H1 (cell line): Measurements from ENCODE around the gene SPSB3. TPM values are rescaled to one million over a fixed set of nuclear protein-coding genes. Genes with fewer than 3 reads are reported as not detected.

Source experiments
- CTCF ChIA-PET: fragments of 300-600 bp; sonication (Branson Sonifier 250); formaldehyde crosslinking; loops from one replicate; lab custom pipeline; 2021; ENCODE audit not compliant: partially characterized antibody; lab: Charles Lee
- POLR2A ChIA-PET: fragments of 300-600 bp; sonication (Branson Sonifier 250); formaldehyde crosslinking; loops from one replicate; lab custom pipeline; 2021; ENCODE audit warnings: inconsistent platforms; ENCODE audit not compliant: partially characterized antibody; lab: Charles Lee
- DNase-seq, 2 experiments: peaks; one replicate each; pipeline versions ENCODE4 v3.0.0 to v3.0.0-alpha.2; 2010 to 2022; ENCODE audit warnings: low spot score in 2 of 2, low read depth in 1 of 2, mixed read lengths in 1 of 2
- FAIRE-seq: peaks from 2 replicates; lab custom pipeline; 2011; peaks lifted over from hg19 to GRCh38; lab: Jason Lieb, UNC
- H2AFZ ChIP-seq: 2 replicates; pipeline ENCODE4 v1.8.1; 2012; ENCODE audit warnings: low read length, inconsistent platforms
- H2AK5ac ChIP-seq: 2 replicates; pipeline ENCODE4 v1.6.1; 2013; ENCODE audit warnings: low read depth, low read length
- H2BK120ac ChIP-seq: replicated peaks from 2 replicates; pipeline ENCODE3; 2013; ENCODE audit warnings: low read depth, low read length, inconsistent platforms
- H2BK12ac ChIP-seq: 2 replicates; pipeline ENCODE4 v1.6.1; 2013; ENCODE audit warnings: low read depth, low read length
- H2BK15ac ChIP-seq: 2 replicates; pipeline ENCODE4 v1.6.1; 2013; ENCODE audit warnings: low read length
- H2BK20ac ChIP-seq: 2 replicates; pipeline ENCODE4 v1.6.1; 2013; ENCODE audit warnings: low read length
- H2BK5ac ChIP-seq: 2 replicates; pipeline ENCODE4 v1.6.1; 2013; ENCODE audit warnings: low read depth, low read length
- H3K14ac ChIP-seq: 2 replicates; pipeline ENCODE4 v1.6.1; 2013; ENCODE audit warnings: inconsistent platforms; ENCODE audit not compliant: insufficient read length
- H3K18ac ChIP-seq: 2 replicates; pipeline ENCODE4 v1.6.1; 2013; ENCODE audit warnings: low read length; ENCODE audit errors: extremely low read depth
- H3K23ac ChIP-seq: 2 replicates; pipeline ENCODE4 v1.6.1; 2013; ENCODE audit warnings: inconsistent platforms; ENCODE audit not compliant: insufficient read length
- H3K23me2 ChIP-seq: 2 replicates; pipeline ENCODE4 v1.6.1; 2013; ENCODE audit warnings: low read depth, low read length
- H3K27ac ChIP-seq: 2 replicates; pipeline ENCODE4 v1.6.1; 2011; ENCODE audit warnings: low read depth, low read length, inconsistent platforms
- H3K27me3 ChIP-seq, 4 experiments: replicated peaks in 1 of 4; 1 replicate in 1 of 4; 2 replicates in 3 of 4; pipeline versions ENCODE4 v1.6.1 to v1.8.1; 2011 to 2013; ENCODE audit warnings: low read length in 3 of 4, mild to moderate bottlenecking in 3 of 4, inconsistent platforms in 2 of 4, mixed read lengths in 2 of 4, moderate library complexity in 1 of 4; ENCODE audit not compliant: control insufficient read depth in 3 of 4, insufficient read depth in 3 of 4; ENCODE audit errors: extremely low read depth in 1 of 4
- H3K36me3 ChIP-seq, 4 experiments: 2 replicates each; pipeline versions ENCODE4 v1.6.1 to v1.8.1; 2011 to 2013; ENCODE audit warnings: mild to moderate bottlenecking in 4 of 4, low read length in 3 of 4, moderate library complexity in 2 of 4, control low read depth in 1 of 4, inconsistent platforms in 1 of 4; ENCODE audit not compliant: insufficient read depth in 4 of 4, control insufficient read depth in 2 of 4
- H3K4ac ChIP-seq: replicated peaks from 2 replicates; pipeline ENCODE3; 2013; ENCODE audit warnings: low read length, low read depth, mixed read lengths, inconsistent platforms; ENCODE audit not compliant: insufficient read length
- H3K4me1 ChIP-seq, 4 experiments: replicated peaks in 1 of 4; 1 replicate in 1 of 4; 2 replicates in 3 of 4; pipeline versions ENCODE4 v1.6.1 to v1.8.1; 2011 to 2013; ENCODE audit warnings: low read length in 3 of 4, inconsistent platforms in 2 of 4, mixed read lengths in 1 of 4; ENCODE audit not compliant: insufficient read depth in 4 of 4, control insufficient read depth in 3 of 4
- H3K4me2 ChIP-seq, 2 experiments: 2 replicates each; pipeline versions ENCODE4 v1.6.1 to v1.8.1; 2011 to 2013; ENCODE audit warnings: low read depth in 2 of 2, low read length in 2 of 2, control low read depth in 1 of 2, inconsistent platforms in 1 of 2, mild to moderate bottlenecking in 1 of 2; ENCODE audit not compliant: insufficient read depth in 1 of 2
- H3K4me3 ChIP-seq, 4 experiments: fragments of 200-600, 300-600 bp in 1 of 4; sonication (generic), shearing (Covaris generic), sonication (Bioruptor Twin) in 1 of 4; 2 replicates each; pipeline versions ENCODE4 v1.5.1 to v1.8.1; 2011 to 2016; ENCODE audit warnings: low read length in 4 of 4, low read depth in 3 of 4, control low read depth in 2 of 4, inconsistent platforms in 2 of 4, mild to moderate bottlenecking in 2 of 4, mixed read lengths in 1 of 4, moderate library complexity in 1 of 4; ENCODE audit not compliant: insufficient read depth in 2 of 4; ENCODE audit errors: extremely low read depth in 1 of 4
- H3K56ac ChIP-seq: replicated peaks from 2 replicates; pipeline ENCODE3; 2013; ENCODE audit warnings: low read depth, mild to moderate bottlenecking, mixed read lengths, low read length, inconsistent platforms; ENCODE audit not compliant: insufficient read length
- H3K79me1 ChIP-seq: 2 replicates; pipeline ENCODE4 v1.6.1; 2013; ENCODE audit warnings: low read depth, low read length, control low read depth
- H3K79me2 ChIP-seq, 2 experiments: 2 replicates each; pipeline versions ENCODE4 v1.6.1 to v1.8.1; 2012 to 2013; ENCODE audit warnings: low read length in 2 of 2, mild to moderate bottlenecking in 2 of 2, inconsistent platforms in 1 of 2; ENCODE audit not compliant: insufficient read depth in 2 of 2, control insufficient read depth in 1 of 2
- H3K9ac ChIP-seq, 4 experiments: replicated peaks in 1 of 4; 1 replicate in 1 of 4; 2 replicates in 3 of 4; pipeline versions ENCODE4 v1.6.1 to v1.8.1; 2011 to 2013; ENCODE audit warnings: low read depth in 3 of 4, low read length in 3 of 4, control low read depth in 2 of 4, mild to moderate bottlenecking in 2 of 4, moderate library complexity in 2 of 4, inconsistent platforms in 1 of 4; ENCODE audit errors: extremely low read depth in 1 of 4
- H3K9me3 ChIP-seq, 2 experiments: 2 replicates each; pipeline versions ENCODE4 v1.6.1 to v1.8.1; 2012 to 2013; ENCODE audit warnings: mild to moderate bottlenecking in 2 of 2, moderate library complexity in 2 of 2, control low read depth in 1 of 2, inconsistent platforms in 1 of 2, low read depth in 1 of 2, low read length in 1 of 2, mixed read lengths in 1 of 2; ENCODE audit not compliant: insufficient read depth in 2 of 2
- H4K20me1 ChIP-seq, 2 experiments: replicated peaks in 1 of 2; 2 replicates each; pipeline versions ENCODE3 to v1.8.1; 2011 to 2013; ENCODE audit warnings: inconsistent platforms in 2 of 2, low read length in 2 of 2, mild to moderate bottlenecking in 1 of 2; ENCODE audit not compliant: insufficient read depth in 2 of 2, control insufficient read depth in 1 of 2
- H4K5ac ChIP-seq: 2 replicates; pipeline ENCODE4 v1.6.1; 2013; ENCODE audit warnings: low read length, low read depth, mixed read lengths, inconsistent platforms; ENCODE audit not compliant: insufficient read length
- H4K8ac ChIP-seq: 2 replicates; pipeline ENCODE4 v1.8.0; 2013; ENCODE audit warnings: mild to moderate bottlenecking, moderate library complexity, low read length, inconsistent platforms; ENCODE audit not compliant: insufficient read depth; ENCODE audit errors: extremely low read depth
- H4K91ac ChIP-seq: replicated peaks from 2 replicates; pipeline ENCODE3; 2013; ENCODE audit warnings: low read length, mixed read lengths, inconsistent platforms; ENCODE audit not compliant: insufficient read length
- POLR2AphosphoS5 ChIP-seq: IDR thresholded peaks from 2 replicates; pipeline ENCODE4 v1.6.1; 2011; ENCODE audit warnings: low read depth, low read length
- POU5F1 ChIP-seq: IDR thresholded peaks from 2 replicates; pipeline ENCODE4 v1.6.1; 2011; ENCODE audit warnings: low read depth, mild to moderate bottlenecking, low read length, moderate library complexity
- SAP30 ChIP-seq: fragments of 300-600 bp; sonication (generic); IDR thresholded peaks from 2 replicates; pipeline ENCODE4 v1.7.1; 2012; ENCODE audit warnings: low read length, moderate library complexity, mild to moderate bottlenecking, inconsistent platforms; ENCODE audit not compliant: insufficient read depth, insufficient replicate concordance
- WGBS, 2 experiments: shearing (Covaris generic) in 1 of 2; methylation state at CpG; one replicate each; pipeline versions ENCODE4 v1.1.6 to v1.1.7; 2013 to 2015; ENCODE audit warnings: low lambda C conversion rate in 2 of 2, mixed read lengths in 2 of 2, inconsistent platforms in 1 of 2, low coverage in 1 of 2, missing lambda C conversion rate in 1 of 2; ENCODE audit not compliant: insufficient replicate concordance in 2 of 2, insufficient coverage in 1 of 2, insufficient read length in 1 of 2; ENCODE audit errors: extremely low coverage in 1 of 2, missing lambda C conversion rate in 1 of 2; 5-methylcytosine and 5-hydroxymethylcytosine counted together
- polyA plus RNA-seq, 7 experiments: library from polyadenylated mRNA; depleted of rRNA in 3 of 7; stranded (reverse) in 5 of 7; unstranded in 2 of 7; fragments of >200 nt in 5 of 7; fragments of 200-250 nt in 2 of 7; gene quantifications; 1 replicate in 5 of 7; 2 replicates in 1 of 7; 4 replicates in 1 of 7; pipeline versions ENCODE4 v1.2.1 to v1.2.3, GENCODE V29; 2011 to 2013; ENCODE audit warnings: missing spikeins in 2 of 7, mixed read lengths in 2 of 7
- total RNA-seq: library from RNA; stranded (reverse); fragmentation: NEBNext Ultra II Directional; extraction: Animal tissue kit (Norgen Biotek cat#: 25700); gene quantifications from 2 replicates; pipeline ENCODE4 v1.2.1, GENCODE V29; 2021

The SPSB3 gene
- total and polyA plus RNA-seq, 2 of the 8 experiments (the other 6 are each of a cell fraction or from before 2014, with no cell fraction given): 22.5 to 37.8 TPM

GRCh38 chr16:1778200-1779179 lies 3.9 kb downstream of the SPSB3 start:
- Histone ChIP-seq H3K27ac (no peak overlapping the region), H4K20me1 (peaks cover 0 to 33% of the 10 kb centered on the region in 2 experiments), H2BK20ac (no peak overlapping the region), H4K5ac (no peak overlapping the region), H3K18ac (no peak overlapping the region), H2BK120ac (no peak overlapping the region)
- WGBS, 2 experiments: 93% methylated on average over 25 of the region's 34 CpGs; no CpG with 5 or more reads in 1 of the 2 experiments
- TF ChIP-seq POU5F1 (no peak), SAP30 (no peak), POLR2AphosphoS5 (peak; percentile 22)
- TF ChIP-seq, all 59 proteins: peak for 1
- no peak overlapping the region for H2BK15ac ChIP-seq
- no peak overlapping the region for H3K56ac ChIP-seq
- peaks cover 0 to 13% of the 10 kb centered on the region in 2 experiments; a peak in 1 of 4 replicates for H3K79me2 ChIP-seq
- H3K23me2 ChIP-seq: peaks cover 7% of the 10 kb centered on the region
- no peak overlapping the region for H2BK5ac ChIP-seq
- peak in 1 of 2 experiments; percentile 43 for DNase-seq
- H3K27me3 ChIP-seq: no peaks in the 10 kb centered on the region
- no peak overlapping the region for H2AK5ac ChIP-seq
- CTCF ChIA-PET: interaction anchor here (0.6 to 1.2 kb wide), 6 partner anchors 24 to 414 kb away, joined by 3 to 4 read pairs (median 3); no protein-coding TSS in a partner anchor
- POLR2A ChIA-PET: interaction anchor here (0.9 to 12.0 kb wide), 9 partner anchors 10 to 431 kb away, joined by 3 to 246 read pairs (median 5); partner anchors contain the start of genes EME2, GFER, IGFALS and MRPS34
- peaks cover 9% of the 10 kb centered on the region for H3K79me1 ChIP-seq
- no peaks in the 10 kb centered on the region for H3K9me3 ChIP-seq
- H2AFZ ChIP-seq: no peak overlapping the region
- no peak for FAIRE-seq
- no peak overlapping the region for H3K4me3 ChIP-seq
- H4K8ac ChIP-seq: peak overlapping the region; percentile 65; the same call in 1 of the 2 replicates
- no peak overlapping the region for H3K9ac ChIP-seq
- H3K36me3 ChIP-seq: peaks cover 0 to 23% (median 9%) of the 10 kb centered on the region in 4 experiments; a peak in 5 of 8 replicates
- H4K91ac ChIP-seq: no peak overlapping the region
- H3K4ac ChIP-seq: no peak overlapping the region
- H2BK12ac ChIP-seq: no peak overlapping the region
- H3K4me2 ChIP-seq: no peak overlapping the region
- peaks cover 0 to 10% (median 5%) of the 10 kb centered on the region in 4 experiments; a peak in 5 of 7 replicates for H3K4me1 ChIP-seq
- H3K14ac ChIP-seq: no peak overlapping the region
- no peak overlapping the region for H3K23ac ChIP-seq
